ENCODE results near the gene OAT. TPM values are rescaled to one million over a fixed set of nuclear protein-coding genes. Genes with fewer than 3 reads are reported as not detected.

Gene OAT
- total and polyA plus RNA-seq, 2 experiments from 2014 or later, result 568 to 694 TPM

DNA sequence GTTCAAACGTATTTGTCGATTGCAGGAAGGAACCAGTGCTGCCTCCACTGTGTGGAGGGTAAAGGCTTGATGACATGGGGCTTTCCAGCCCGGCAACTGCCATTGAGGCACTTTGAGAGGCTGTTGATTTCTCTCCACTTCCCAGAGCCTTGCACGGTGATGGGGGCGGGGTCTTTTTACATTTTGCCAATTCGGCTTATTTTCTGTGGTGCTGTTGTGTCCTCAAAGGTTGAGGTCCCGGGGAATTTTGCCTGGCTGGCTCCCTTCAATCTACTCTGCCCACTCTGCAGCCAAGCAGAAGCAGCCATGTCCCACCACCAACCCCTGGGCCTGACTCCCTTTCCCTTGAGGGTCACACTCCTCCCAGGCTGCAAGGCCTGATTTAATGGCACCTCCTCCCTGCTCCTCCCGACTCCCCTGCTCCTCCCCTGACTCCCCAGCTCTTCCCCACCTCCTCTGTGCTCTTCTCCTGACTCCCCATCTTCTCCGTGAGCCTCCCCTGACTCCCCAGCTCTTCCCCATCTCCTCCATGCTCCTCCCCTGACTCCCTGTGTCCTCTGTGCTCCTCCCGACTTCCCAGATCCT lies 39.0 kb downstream of the OAT start:
- DNase-seq (ENCODE audit: low spot score), result no peak
- Histone ChIP-seq H3K27me3 (no peaks in the 10 kb centered on the region), H3K9me2 (replicated peaks; ENCODE audit: insufficient read depth) (no peaks in the 10 kb centered on the region), H3K27ac (no peak overlapping the region), H4K20me1 (ENCODE audit: insufficient read depth, poor library complexity, severe bottlenecking) (no peaks in the 10 kb centered on the region), H3K79me2 (no peaks in the 10 kb centered on the region), H3K4me1 (ENCODE audit: insufficient read depth) (no peaks in the 10 kb centered on the region), H3K36me3 (replicated peaks; ENCODE audit: insufficient read depth, low read depth) (no peaks in the 10 kb centered on the region), H2AFZ (no peak overlapping the region), H3K4me2 (no peak overlapping the region), H3K9me3 (ENCODE audit: low read depth) (no peaks in the 10 kb centered on the region), H3K4me3 (no peak overlapping the region)
- TF ChIP-seq EZH2phosphoT487 (IDR thresholded peaks at IDR 0.05; ENCODE audit: low read depth, severe bottlenecking, unreplicated experiment) (no peak), CTCF (IDR thresholded peaks at IDR 0.05; ENCODE audit: poor library complexity) (no peak), EZH2 (IDR thresholded peaks at IDR 0.05; ENCODE audit: borderline replicate concordance) (no peak)
- 82% methylated on average over 10 of the region's 10 CpGs for WGBS (ENCODE audit: low lambda C conversion rate, missing lambda C conversion rate)

DNA sequence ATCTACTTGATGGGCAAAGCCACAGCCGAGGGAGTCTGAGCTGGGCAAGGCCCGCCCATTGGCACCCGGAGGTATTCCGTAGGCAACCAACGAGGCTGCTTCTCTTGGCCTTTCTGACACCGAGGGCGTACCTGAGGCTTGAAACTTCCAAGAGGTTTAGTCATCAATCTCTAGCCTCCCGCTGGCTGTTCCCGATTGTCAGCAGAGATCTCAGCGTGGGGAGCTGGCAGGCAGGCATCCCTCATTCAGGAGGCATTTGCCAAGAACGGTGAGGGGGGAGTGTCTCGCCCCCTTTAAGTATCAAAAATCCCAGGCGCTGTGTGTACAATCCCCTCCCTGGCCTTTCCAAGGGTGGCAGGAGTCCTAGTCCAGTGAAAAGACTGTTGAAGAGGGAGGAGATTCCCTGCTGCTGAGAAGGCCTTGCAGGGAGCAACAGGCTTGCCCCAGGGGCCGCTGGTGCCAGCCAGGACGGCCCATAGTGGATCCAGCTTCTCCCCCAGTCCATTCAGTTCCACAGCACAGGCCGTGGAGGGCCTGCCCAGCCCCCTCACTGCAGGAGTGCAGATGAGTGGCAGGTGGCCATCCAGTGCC lies 39.7 kb downstream of the OAT start:
- Histone ChIP-seq H3K4me3 (no peak overlapping the region), H4K20me1 (ENCODE audit: insufficient read depth, poor library complexity, severe bottlenecking) (no peaks in the 10 kb centered on the region), H3K79me2 (no peaks in the 10 kb centered on the region), H3K4me2 (no peak overlapping the region), H3K36me3 (replicated peaks; ENCODE audit: insufficient read depth, low read depth) (no peaks in the 10 kb centered on the region), H3K9me2 (replicated peaks; ENCODE audit: insufficient read depth) (no peaks in the 10 kb centered on the region), H3K4me1 (ENCODE audit: insufficient read depth) (no peaks in the 10 kb centered on the region), H3K27ac (no peak overlapping the region), H3K9me3 (ENCODE audit: low read depth) (no peaks in the 10 kb centered on the region), H2AFZ (no peak overlapping the region), H3K27me3 (no peaks in the 10 kb centered on the region)
- WGBS (ENCODE audit: low lambda C conversion rate, missing lambda C conversion rate), result 73% methylated on average over 16 of the region's 16 CpGs
- no peak for DNase-seq (ENCODE audit: low spot score)
- no peak for TF ChIP-seq CTCF (IDR thresholded peaks at IDR 0.05; ENCODE audit: poor library complexity)
- TF ChIP-seq EZH2phosphoT487 (IDR thresholded peaks at IDR 0.05; ENCODE audit: low read depth, severe bottlenecking, unreplicated experiment), result no peak
- TF ChIP-seq EZH2 (IDR thresholded peaks at IDR 0.05; ENCODE audit: borderline replicate concordance), result no peak

DNA sequence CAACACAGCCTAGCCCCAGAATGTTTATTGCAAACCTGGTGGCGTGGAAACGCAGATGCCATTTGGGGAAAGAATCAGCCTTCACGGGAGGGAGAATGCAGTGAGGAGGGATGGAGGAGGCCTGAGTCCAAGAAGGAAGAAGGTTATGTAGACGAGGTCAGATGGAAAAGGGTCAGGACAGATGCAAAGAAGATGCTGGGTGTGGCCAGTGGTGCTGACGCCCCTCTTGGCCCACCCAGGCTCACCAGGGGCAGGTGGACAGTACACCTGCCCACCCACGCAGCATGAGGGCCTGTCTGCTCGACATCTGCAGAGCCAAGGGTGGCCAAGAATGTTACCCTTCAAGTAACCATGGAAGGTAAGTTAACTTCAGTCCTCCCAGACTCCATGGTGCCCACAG lies 40.5 kb downstream of the OAT start:
- Histone ChIP-seq H3K4me1 (ENCODE audit: insufficient read depth) (no peaks in the 10 kb centered on the region), H3K4me3 (no peak overlapping the region), H3K79me2 (no peaks in the 10 kb centered on the region), H3K9me3 (ENCODE audit: low read depth) (no peaks in the 10 kb centered on the region), H4K20me1 (ENCODE audit: insufficient read depth, poor library complexity, severe bottlenecking) (no peaks in the 10 kb centered on the region), H3K27ac (no peak overlapping the region), H3K9me2 (replicated peaks; ENCODE audit: insufficient read depth) (no peaks in the 10 kb centered on the region), H2AFZ (no peak overlapping the region), H3K27me3 (no peaks in the 10 kb centered on the region), H3K36me3 (replicated peaks; ENCODE audit: insufficient read depth, low read depth) (no peaks in the 10 kb centered on the region), H3K4me2 (no peak overlapping the region)
- DNase-seq (ENCODE audit: low spot score), result no peak
- 88% methylated on average over 7 of the region's 7 CpGs for WGBS (ENCODE audit: low lambda C conversion rate, missing lambda C conversion rate)
- no peak for TF ChIP-seq CTCF (IDR thresholded peaks at IDR 0.05; ENCODE audit: poor library complexity)
- TF ChIP-seq EZH2 (IDR thresholded peaks at IDR 0.05; ENCODE audit: borderline replicate concordance), result no peak
- no peak for TF ChIP-seq EZH2phosphoT487 (IDR thresholded peaks at IDR 0.05; ENCODE audit: low read depth, severe bottlenecking, unreplicated experiment)

All from hepatocyte (in vitro differentiated cells).